ENCODE measurements around the gene GLYR1. TPM values are rescaled to one million over a fixed set of nuclear protein-coding genes. Genes with fewer than 3 reads are reported as not detected.

GLYR1 gene
- total RNA-seq, 1 donor from 2014 or later = 51.6 TPM

GRCh38 chr16:4760221-4760910 is 86.7 kb downstream of the GLYR1 start:
- DNase-seq (ENCODE audit: extremely low spot score in 2 of 2) = no peak
- Histone ChIP-seq H3K27ac (no peak overlapping the region), H3K4me3 (no peak overlapping the region), H3K36me3 (peaks cover 0 to 73% of the 10 kb centered on the region in 2 donors), H3K4me1 (peaks cover 15% of the 10 kb centered on the region), H3K9me3 (no peaks in the 10 kb centered on the region), H3K27me3 (no peaks in the 10 kb centered on the region)
- TF ChIP-seq CTCF (IDR thresholded peaks at IDR 0.05) = no peak
- no peak for TF ChIP-seq POLR2A (IDR thresholded peaks at IDR 0.05)
- no peak for TF ChIP-seq POLR2AphosphoS5 (IDR thresholded peaks at IDR 0.05; ENCODE audit: insufficient read depth in 1 of 2, low read depth in 1 of 2)
- intact Hi-C loops (cut with DNase I) = no loop called here

- Histone ChIP-seq H3K27me3 (no peaks in the 10 kb centered on the region), H3K36me3 (peaks cover 0 to 89% of the 10 kb centered on the region in 2 donors), H3K4me3 (no peak overlapping the region), H3K9me3 (no peaks in the 10 kb centered on the region), H3K27ac (no peak overlapping the region), H3K4me1 (no peaks in the 10 kb centered on the region)
- TF ChIP-seq POLR2A (IDR thresholded peaks at IDR 0.05) = no peak
- TF ChIP-seq POLR2AphosphoS5 (IDR thresholded peaks at IDR 0.05; ENCODE audit: insufficient read depth in 1 of 2, low read depth in 1 of 2) = no peak
- no peak for TF ChIP-seq CTCF (IDR thresholded peaks at IDR 0.05)
- intact Hi-C loops (cut with DNase I) = no loop called here
- no peak for DNase-seq (ENCODE audit: extremely low spot score in 2 of 2)
Observed at GRCh38 chr16:4755687-4756086, 91.4 kb downstream of the GLYR1 start.

- TF ChIP-seq POLR2AphosphoS5 (IDR thresholded peaks at IDR 0.05; ENCODE audit: insufficient read depth in 1 of 2, low read depth in 1 of 2) (no peak), POLR2A (IDR thresholded peaks at IDR 0.05) (no peak), CTCF (IDR thresholded peaks at IDR 0.05) (no peak)
- no peaks in the 10 kb centered on the region for H3K9me3 ChIP-seq
- intact Hi-C loops (cut with DNase I) = no loop called here
- no peak overlapping the region for H3K4me3 ChIP-seq
- H3K27me3 ChIP-seq = no peaks in the 10 kb centered on the region
- H3K4me1 ChIP-seq = no peaks in the 10 kb centered on the region
- peaks cover 0 to 88% of the 10 kb centered on the region in 2 donors for H3K36me3 ChIP-seq
- no peak overlapping the region for H3K27ac ChIP-seq
- DNase-seq (ENCODE audit: extremely low spot score in 2 of 2) = no peak
Observed at GRCh38 chr16:4754865-4755264, 92.2 kb downstream of the GLYR1 start.

- DNase-seq (ENCODE audit: extremely low spot score in 2 of 2) = no peak
- TF ChIP-seq POLR2AphosphoS5 (IDR thresholded peaks at IDR 0.05; ENCODE audit: insufficient read depth in 1 of 2, low read depth in 1 of 2) (no peak), POLR2A (IDR thresholded peaks at IDR 0.05) (no peak), CTCF (IDR thresholded peaks at IDR 0.05) (no peak)
- Histone ChIP-seq H3K4me3 (no peak overlapping the region), H3K27ac (no peak overlapping the region), H3K9me3 (no peaks in the 10 kb centered on the region), H3K4me1 (no peaks in the 10 kb centered on the region), H3K27me3 (no peaks in the 10 kb centered on the region), H3K36me3 (peaks cover 0 to 76% of the 10 kb centered on the region in 2 donors)
- intact Hi-C loops (cut with DNase I) = no loop called here
Observed at GRCh38 chr16:4753227-4753626, 93.9 kb downstream of the GLYR1 start.

Small RNAs within 50 kb of the gene (small RNA-seq; reads per million reads assigned to genes)
- gene RF00017 = not detected

Other genes starting within 250 kb of the GLYR1 start
- gene UBALD1, start 232.4 kb downstream of the GLYR1 start, total RNA-seq = 16.9 TPM
- 40.8 TPM for gene MGRN1, start 222.5 kb downstream of the GLYR1 start, total RNA-seq
- 28.5 TPM for gene NUDT16L1, start 153.7 kb downstream of the GLYR1 start, total RNA-seq
- gene ANKS3, start 113.0 kb downstream of the GLYR1 start, total RNA-seq = 25.3 TPM
- not detected for gene DNAAF8, start 112.8 kb downstream of the GLYR1 start, total RNA-seq
- 11.0 TPM for gene ZNF500, start 80.1 kb downstream of the GLYR1 start, total RNA-seq
- not detected for gene SEPTIN12, start 58.9 kb downstream of the GLYR1 start, total RNA-seq
- not detected for gene SMIM22, start 51.9 kb downstream of the GLYR1 start, total RNA-seq
- gene ROGDI, start 44.7 kb downstream of the GLYR1 start, total RNA-seq = 14.0 TPM
- 17.2 TPM for gene UBN1, start 193 bp upstream of the GLYR1 start, total RNA-seq
- gene PPL, start 89.9 kb upstream of the GLYR1 start, total RNA-seq = 391 TPM
- gene SEC14L5, start 111.0 kb upstream of the GLYR1 start, total RNA-seq = 0.49 TPM
- gene NAGPA, start 186.6 kb upstream of the GLYR1 start, total RNA-seq = 9.8 TPM
- 4.4 TPM for gene C16orf89, start 218.7 kb upstream of the GLYR1 start, total RNA-seq
- 22.8 TPM for gene ALG1, start 224.6 kb upstream of the GLYR1 start, total RNA-seq

Data from vagina (tissue), 2 donors.